HG03060 (cell line): Measurements from ENCODE around the gene PRDM12.

Source experiments
- ATAC-seq: cut with Tn5 transposase; IDR thresholded peaks from one replicate; pipeline ENCODE4 v1.9.1; 2021; ENCODE audit warnings: low read depth, moderate number of reproducible peaks; ENCODE audit not compliant: unreplicated experiment

The PRDM12 gene

DNA sequence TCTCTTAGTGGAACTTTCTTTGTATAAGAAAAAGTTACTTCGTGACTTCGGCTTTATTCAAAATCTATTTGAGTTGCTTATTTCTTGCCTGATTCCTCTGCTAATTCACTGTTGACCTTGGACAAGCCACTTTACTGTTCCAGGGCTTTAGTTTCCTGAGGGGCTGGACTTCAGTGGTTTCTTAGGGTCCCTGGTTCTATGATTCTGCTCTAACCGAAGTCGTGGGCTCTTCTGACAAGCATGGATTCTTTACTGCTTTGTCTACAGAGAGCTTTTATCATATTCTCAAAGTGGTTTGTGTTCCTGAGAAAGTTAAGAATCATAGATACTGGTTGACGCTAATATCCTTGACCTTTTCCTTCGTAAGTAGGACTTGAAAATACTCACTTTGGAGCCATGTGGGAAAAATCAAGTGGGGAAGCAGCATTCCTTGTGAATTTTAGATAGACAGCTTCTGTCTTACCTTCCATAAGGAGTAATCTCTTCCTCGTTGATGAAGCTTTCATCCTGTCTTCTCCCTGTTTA, 50.3 kb downstream of the PRDM12 start:
- ATAC-seq = no peak

DNA sequence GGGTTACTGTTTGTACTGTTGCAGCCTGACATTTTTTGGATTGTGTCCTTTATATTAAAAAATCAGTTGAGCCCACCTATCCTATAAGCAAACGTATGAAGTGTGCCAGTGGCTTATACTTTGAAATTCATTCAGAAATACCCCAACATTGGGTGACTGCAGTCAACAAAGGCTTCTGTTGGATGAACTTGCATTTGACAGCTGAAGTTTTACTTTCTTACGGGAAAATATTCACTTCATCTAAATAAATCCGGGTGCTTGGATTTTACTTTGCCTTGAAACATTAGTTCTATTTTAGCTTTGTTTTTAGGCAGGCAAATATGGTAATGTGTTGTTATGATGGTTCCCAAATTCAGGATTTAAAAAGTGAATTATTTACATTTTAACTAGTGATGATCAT, 50.9 kb downstream of the PRDM12 start:
- no peak for ATAC-seq

DNA sequence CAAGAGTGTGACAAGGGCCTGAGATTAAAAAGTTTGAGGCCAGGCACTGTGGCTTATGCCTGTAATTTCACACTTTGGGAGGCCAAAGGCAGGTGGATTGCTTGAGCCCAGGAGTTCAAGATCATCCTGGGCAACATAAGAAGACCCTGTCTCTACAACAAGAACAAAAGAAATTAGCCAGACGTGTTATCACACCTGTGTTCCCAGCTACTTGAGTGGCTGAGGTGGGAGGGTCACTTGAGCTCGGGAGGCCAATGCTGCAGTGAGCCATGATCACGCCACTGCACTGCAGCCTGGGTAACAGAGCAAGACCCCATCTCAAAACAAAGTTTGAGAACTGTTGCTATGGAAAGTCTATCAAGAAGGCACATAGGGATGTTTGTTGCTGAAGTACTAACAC, 54.2 kb downstream of the PRDM12 start:
- ATAC-seq = no peak

DNA sequence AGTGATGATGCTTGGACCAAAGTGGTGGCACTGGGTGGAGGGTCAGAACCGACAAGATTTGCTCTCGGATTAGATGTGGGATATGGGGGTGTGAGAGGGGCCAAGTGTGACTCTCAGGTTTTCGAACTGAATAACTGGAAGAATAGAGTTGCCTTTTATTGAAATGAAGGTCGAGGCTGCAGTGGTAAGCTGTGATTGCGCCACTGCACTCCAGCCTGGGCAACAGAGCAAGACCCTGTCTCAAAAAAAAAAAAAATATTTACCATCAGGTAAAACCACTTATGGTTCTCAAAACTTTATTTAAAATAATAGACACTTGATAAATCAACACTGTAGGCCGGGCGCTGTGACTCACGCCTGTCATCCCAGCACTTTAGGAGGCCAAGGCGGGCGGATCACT, 56.4 kb downstream of the PRDM12 start:
- ATAC-seq = no peak

DNA sequence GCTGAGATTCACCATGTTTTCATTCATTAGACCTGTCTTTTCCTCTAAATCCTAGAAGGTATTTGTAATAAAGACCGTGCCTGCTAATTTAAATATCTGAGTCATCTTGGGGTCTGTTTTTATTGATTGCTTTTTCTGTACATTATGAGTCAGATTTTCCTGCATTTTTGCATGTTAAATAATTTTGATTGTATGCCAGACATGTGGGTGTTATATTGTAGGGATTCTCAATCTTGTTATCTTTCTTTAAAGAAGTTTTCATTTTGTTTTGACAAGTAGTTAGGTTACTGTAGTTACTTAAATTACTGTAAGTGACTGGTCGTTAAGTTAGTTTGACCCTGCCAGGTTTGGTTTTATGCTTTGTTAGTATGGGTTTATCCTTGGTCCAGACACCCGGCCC, 64.3 kb downstream of the PRDM12 start:
- ATAC-seq = no peak

DNA sequence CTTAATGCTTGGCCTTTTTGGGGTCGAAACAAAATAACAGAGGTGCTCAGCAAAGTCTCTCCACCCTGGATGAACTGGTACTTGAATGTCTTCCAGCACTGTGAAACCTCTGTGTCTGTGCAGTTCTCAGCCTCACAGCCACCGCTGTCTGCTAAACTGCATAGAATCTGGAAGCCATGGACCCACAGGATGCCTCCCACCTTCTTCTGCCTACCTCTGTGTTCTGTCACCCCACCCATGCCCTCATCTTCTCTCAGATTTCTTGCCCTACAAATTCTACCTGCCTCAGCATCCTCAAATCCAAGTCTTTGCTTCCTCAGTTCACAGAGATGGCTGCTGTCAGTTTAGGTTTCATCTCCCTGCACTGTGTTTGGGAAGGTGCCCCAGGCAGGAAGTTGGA, 64.8 kb downstream of the PRDM12 start:
- no peak for ATAC-seq

DNA sequence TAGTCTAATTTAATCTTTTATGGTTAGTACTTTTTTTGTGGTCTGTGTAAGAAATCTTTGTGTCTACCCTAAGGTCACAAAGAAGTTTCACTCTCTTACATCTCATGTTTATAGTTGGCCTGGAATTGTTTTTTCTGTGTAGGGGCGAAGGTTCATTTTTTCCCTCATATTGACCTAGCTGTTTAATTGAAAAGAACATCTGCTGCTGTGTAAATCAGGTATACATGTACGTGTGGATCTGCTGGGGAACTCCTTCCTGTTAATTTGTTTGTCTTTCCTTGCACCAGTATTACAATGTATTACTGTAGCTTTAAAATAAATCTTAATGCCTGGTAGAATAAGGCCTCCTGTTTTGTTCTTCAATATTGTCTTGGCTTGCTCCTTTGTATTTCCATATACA, 67.0 kb downstream of the PRDM12 start:
- no peak for ATAC-seq

DNA sequence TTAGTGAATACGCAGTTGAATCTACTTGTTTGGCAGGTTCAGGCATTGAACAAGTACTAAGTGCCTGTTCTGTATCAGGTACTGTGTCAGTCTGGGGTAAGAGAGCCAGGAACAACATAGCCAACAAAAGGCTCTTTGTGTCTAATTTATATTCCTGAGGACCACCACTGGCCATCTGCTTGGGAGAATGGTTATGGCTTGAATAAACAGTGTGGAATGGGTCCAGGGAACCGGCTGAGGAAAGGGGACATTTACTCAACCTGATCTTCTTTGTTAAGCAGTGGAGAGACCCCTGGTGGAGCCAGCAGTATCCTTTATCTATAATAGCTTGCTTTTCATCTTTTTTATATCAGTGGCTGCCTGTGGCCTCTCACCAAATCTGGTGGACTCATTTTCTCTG, 67.7 kb downstream of the PRDM12 start:
- ATAC-seq = no peak
